HepG2 (cell line): ENCODE measurements around the gene NCOA5. TPM values are rescaled to one million over a fixed set of nuclear protein-coding genes. Genes with fewer than 3 reads are reported as not detected.

ENCODE experiments used
- E2F5 ChIP-seq: sonication (generic); formaldehyde crosslinking; conservative IDR thresholded peaks from 2 replicates; pipeline ENCODE4 v1.4.0; 2020; ENCODE audit warnings: missing genetic modification reagents
- HHEX ChIP-seq: IDR thresholded peaks from 2 replicates; pipeline ENCODE4 v1.6.1; 2016; ENCODE audit warnings: control low read depth
- LRRFIP1 ChIP-seq: sonication (generic); formaldehyde crosslinking; conservative IDR thresholded peaks from 2 replicates; pipeline ENCODE4 v1.4.0; 2020; ENCODE audit warnings: missing genetic modification reagents
- PBX3 ChIP-seq: sonication (generic); formaldehyde crosslinking; IDR thresholded peaks from 2 replicates; pipeline ENCODE4 v1.8.1; 2023; ENCODE audit warnings: missing genetic modification reagents, inconsistent platforms, borderline replicate concordance
- POGK ChIP-seq: sonication (generic); formaldehyde crosslinking; conservative IDR thresholded peaks from 2 replicates; pipeline ENCODE4 v1.8.0; 2022; ENCODE audit warnings: mild to moderate bottlenecking, moderate library complexity, missing genetic modification reagents
- PRMT3 ChIP-seq: sonication (generic); formaldehyde crosslinking; IDR thresholded peaks from 2 replicates; pipeline ENCODE4 v1.8.1; 2022; ENCODE audit warnings: low read depth, mild to moderate bottlenecking, moderate library complexity, missing genetic modification reagents, borderline replicate concordance
- RFX1 ChIP-seq: fragments of 450-650 bp; IDR thresholded peaks from 2 replicates; pipeline ENCODE4 v1.6.1; 2017
- RFXAP ChIP-seq: sonication (generic); formaldehyde crosslinking; IDR thresholded peaks from 2 replicates; pipeline ENCODE4 v1.4.0; 2020; ENCODE audit warnings: missing genetic modification reagents, borderline replicate concordance
- SMYD3 ChIP-seq: sonication (generic); formaldehyde crosslinking; IDR thresholded peaks from 2 replicates; pipeline ENCODE4 v1.8.1; 2023; ENCODE audit warnings: mild to moderate bottlenecking, missing genetic modification reagents
- THAP9 ChIP-seq: sonication (generic); formaldehyde crosslinking; IDR thresholded peaks from 2 replicates; pipeline ENCODE4; 2020; ENCODE audit warnings: missing genetic modification reagents, mild to moderate bottlenecking, borderline replicate concordance
- ZFP1 ChIP-seq: IDR thresholded peaks from 2 replicates; pipeline ENCODE4 v1.6.1; 2016
- ZNF451 ChIP-seq: sonication (generic); formaldehyde crosslinking; IDR thresholded peaks from 2 replicates; pipeline ENCODE4 v1.5.0; 2020; ENCODE audit warnings: mild to moderate bottlenecking, missing genetic modification reagents
- ZNF615 ChIP-seq: sonication (generic); formaldehyde crosslinking; IDR thresholded peaks from 2 replicates; pipeline ENCODE4 v1.5.0; 2020; ENCODE audit warnings: mild to moderate bottlenecking, missing genetic modification reagents, borderline replicate concordance
- ZNF776 ChIP-seq: sonication (generic); formaldehyde crosslinking; IDR thresholded peaks from 2 replicates; pipeline ENCODE4 v1.4.0; 2020; ENCODE audit warnings: mild to moderate bottlenecking, missing genetic modification reagents
- ZSCAN31 ChIP-seq: sonication (generic); formaldehyde crosslinking; IDR thresholded peaks from 2 replicates; pipeline ENCODE4 v1.5.0; 2020; ENCODE audit warnings: low read depth, mild to moderate bottlenecking, missing genetic modification reagents
- polyA plus RNA-seq, 8 experiments: library from polyadenylated mRNA; depleted of rRNA in 3 of 8; stranded (reverse) in 7 of 8; unstranded in 1 of 8; fragments of >200 nt; fragmentation: Illumina TruSeq in 4 of 8; extraction: Trizol in 4 of 8; gene quantifications; 2 replicates each; pipeline versions ENCODE4 v1.2.1 to v1.2.3, GENCODE V29; 2011 to 2016; ENCODE audit warnings: low read depth in 4 of 8, missing spikeins in 1 of 8, mixed read lengths in 1 of 8; ENCODE audit not compliant: insufficient read depth in 1 of 8
- total RNA-seq, 5 experiments: library from RNA; depleted of rRNA; stranded (reverse); fragments of >200 nt; fragmentation: Illumina TruSeq; extraction: Trizol; gene quantifications; 2 replicates each; pipeline ENCODE4 v1.2.3, GENCODE V29; 2016; ENCODE audit warnings: low read depth in 1 of 5
- TF ChIP-seq, protein P1 (sequence below): sonication (generic); formaldehyde crosslinking; IDR thresholded peaks from 2 replicates; pipeline ENCODE4 v1.4.0; 2020; ENCODE audit warnings: mild to moderate bottlenecking, missing genetic modification reagents

The NCOA5 gene
- total and polyA plus RNA-seq, 2 of the 13 experiments (the other 11 are each of a cell fraction or from before 2014, with no cell fraction given), result 16.5 to 28.4 TPM

GRCh38 chr20:46014517-46015396 is 75.0 kb downstream of the NCOA5 start (continued):
- TF ChIP-seq PBX3 (CRISPR knock-in tag) (0 out of 2 replicates have a peak, but pooled peaks have one; percentile 6), RFXAP (CRISPR knock-in tag) (0 out of 2 replicates have a peak, but pooled peaks have one; percentile 6), E2F5 (no peak), POGK (CRISPR knock-in tag) (peak; percentile 72; the same call in 1 of the 2 replicates), RFX1 (no peak), SMYD3 (no peak), LRRFIP1 (no peak), ZNF776 (CRISPR knock-in tag) (no peak), HHEX (CRISPR knock-in tag) (peak; percentile 70; the same call in 1 of the 2 replicates), PRMT3 (CRISPR knock-in tag) (no peak), ZNF615 (CRISPR knock-in tag) (no peak), ZFP1 (CRISPR knock-in tag) (no peak), ZSCAN31 (CRISPR knock-in tag) (no peak), THAP9 (no peak), ZNF451 (no peak)
- TF ChIP-seq, protein P1, sequence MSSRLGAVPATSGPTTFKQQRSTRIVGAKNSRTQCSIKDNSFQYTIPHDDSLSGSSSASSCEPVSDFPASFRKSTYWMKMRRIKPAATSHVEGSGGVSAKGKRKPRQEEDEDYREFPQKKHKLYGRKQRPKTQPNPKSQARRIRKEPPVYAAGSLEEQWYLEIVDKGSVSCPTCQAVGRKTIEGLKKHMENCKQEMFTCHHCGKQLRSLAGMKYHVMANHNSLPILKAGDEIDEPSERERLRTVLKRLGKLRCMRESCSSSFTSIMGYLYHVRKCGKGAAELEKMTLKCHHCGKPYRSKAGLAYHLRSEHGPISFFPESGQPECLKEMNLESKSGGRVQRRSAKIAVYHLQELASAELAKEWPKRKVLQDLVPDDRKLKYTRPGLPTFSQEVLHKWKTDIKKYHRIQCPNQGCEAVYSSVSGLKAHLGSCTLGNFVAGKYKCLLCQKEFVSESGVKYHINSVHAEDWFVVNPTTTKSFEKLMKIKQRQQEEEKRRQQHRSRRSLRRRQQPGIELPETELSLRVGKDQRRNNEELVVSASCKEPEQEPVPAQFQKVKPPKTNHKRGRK (CRISPR knock-in tag), result no peak
